AG08395 (cell line): Measurements from ENCODE around the gene LSAMP.
A peak's percentile ranks its signal among the peaks of the same experiment; 100 is the strongest.
"Not testable (repeated sequence)": the region's sequence is repeated elsewhere in the genome, so short reads cannot be mapped to it uniquely, and the experiment has no call there.

Experiments used
- DNase-seq: peaks from one replicate; pipeline ENCODE4 v3.0.0; 2012; ENCODE audit warnings: mixed read lengths, low spot score

LSAMP gene

GRCh38 chr3:116103868-116104530, 341.3 kb downstream of the LSAMP start:
- DNase-seq = no peak

DNA sequence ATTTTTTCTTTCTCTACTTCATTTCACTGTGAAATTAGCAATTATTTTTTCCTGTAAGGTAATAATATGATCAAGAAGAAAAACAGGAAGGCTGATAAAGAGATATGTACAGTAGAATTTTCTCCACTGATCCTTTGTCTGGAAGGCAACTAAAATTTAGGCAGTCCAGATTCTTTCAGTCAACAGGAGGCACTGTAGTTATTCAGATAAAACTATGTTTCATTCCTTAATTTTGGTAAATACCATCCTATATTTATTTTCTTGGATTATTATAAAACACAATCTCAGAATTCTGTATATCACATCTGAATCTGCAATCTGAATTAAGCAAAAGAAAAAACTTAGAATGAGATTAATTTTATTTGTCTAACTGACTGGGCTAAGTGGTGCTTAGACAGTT, 343.2 kb downstream of the LSAMP start:
- no peak for DNase-seq

DNA sequence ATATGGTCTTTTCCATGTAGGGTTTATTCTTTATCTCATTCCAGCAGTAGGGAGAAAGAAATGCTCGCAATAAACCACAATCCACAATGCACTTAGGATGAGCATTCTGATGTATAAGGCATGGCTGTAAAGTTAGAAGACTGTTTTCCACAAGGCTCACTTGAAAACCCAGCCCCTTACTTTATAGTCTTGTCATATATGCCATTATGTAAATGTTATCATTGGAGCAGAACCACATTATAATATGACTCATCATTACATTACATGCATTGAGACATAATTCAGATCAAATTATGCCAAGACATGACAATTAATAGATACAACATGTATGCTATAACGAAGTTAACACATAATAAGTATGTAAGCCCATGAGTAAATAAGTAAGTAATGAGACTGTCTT, 348.1 kb downstream of the LSAMP start:
- DNase-seq = no peak

DNA sequence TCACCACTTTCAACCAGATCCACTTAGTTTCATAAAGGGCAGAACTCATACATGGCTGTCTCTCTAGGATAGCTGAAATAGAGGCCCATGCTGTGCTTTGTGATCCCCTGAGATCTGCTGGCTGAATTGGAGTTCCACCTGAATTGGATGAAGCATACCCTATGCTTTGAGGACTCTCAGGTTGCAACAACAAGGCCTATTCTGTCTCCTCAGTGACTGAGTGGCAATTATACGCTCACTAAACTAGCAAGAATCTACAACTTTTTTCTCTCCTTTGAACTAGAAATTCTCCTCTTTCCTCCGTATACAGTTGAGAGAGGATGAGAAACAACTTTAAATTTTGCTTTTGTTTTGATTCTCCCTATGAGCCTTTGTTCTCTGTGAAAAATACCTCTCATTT, 348.7 kb downstream of the LSAMP start:
- DNase-seq = no peak

- DNase-seq = no peak
Observed at GRCh38 chr3:116093374-116093773, 351.9 kb downstream of the LSAMP start.

DNA sequence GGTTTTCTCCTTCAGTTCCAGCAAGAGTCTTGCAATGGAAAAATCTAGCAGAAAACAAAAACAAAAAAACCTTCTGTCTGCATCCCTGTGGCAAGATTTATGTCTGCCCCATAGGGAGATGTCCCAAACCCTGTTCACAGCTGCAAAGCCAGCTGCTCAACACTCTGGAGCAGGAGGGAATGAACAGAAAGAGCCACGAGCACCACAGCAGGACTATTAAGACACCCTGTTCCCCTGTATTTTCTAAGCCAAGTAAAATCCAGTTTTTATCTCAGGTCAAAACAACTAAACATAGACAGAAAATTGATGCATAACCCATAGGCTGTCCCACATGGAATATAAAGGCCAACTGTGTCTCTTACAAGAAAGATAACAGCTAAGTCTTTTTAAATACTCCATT, 357.9 kb downstream of the LSAMP start:
- no peak for DNase-seq

DNA sequence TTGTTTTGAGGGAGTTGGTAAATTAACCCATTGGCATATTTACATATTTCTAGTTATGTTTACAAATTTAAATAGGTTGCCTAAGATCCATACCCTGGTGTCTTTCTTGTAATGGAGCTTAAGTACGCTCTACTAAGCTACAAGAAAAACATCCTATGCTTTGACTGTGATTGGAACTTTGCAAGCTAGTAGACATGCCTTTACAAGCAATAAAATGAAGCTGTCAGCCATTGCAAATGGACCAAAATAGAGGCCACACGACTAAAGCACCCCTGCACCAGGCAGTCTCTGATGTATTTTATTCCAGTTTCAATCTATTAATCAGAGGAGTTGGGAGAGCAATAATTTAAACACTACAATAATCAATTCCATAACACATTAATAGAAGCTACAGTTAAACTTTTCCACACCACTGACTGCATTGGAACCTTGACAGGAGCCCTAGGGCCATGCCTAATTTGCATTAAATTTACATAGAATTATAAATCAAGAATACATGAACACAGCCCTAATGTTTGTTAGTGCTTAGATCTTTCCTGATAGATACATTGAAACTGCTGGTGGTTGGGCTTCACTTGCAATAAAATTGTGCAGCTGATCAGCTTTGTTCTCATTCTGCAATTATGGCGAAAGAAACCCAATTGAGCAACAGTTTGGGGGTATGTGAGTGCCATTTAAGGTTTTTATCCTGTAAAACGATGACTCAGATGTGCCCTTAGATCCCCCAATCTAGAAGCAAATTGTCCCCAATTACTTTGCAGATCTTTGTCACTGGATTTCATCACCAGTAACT, 360.1 kb downstream of the LSAMP start:
- no peak for DNase-seq

DNA sequence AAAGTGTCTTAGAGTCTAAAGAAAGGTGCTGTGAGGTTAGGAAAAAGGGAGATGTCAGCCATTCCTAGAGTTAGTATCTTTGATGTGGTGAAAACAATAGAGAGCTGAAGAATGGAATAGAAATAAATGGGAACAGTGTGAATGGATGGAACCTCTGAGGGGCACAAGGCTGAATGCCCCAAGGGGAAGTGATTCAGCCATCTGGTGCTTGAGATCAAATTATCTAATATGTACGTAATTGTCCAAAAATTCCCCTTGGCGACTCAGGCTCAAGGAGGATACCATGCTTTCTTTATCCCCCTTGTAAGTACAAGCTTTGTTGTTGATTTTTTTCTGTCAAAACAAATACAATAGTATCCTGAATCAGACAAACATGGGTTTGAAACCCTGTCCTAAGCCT, 361.6 kb downstream of the LSAMP start:
- no peak for DNase-seq

GRCh38 chr3:116078561-116078960, 366.7 kb downstream of the LSAMP start:
- DNase-seq = no peak

DNA sequence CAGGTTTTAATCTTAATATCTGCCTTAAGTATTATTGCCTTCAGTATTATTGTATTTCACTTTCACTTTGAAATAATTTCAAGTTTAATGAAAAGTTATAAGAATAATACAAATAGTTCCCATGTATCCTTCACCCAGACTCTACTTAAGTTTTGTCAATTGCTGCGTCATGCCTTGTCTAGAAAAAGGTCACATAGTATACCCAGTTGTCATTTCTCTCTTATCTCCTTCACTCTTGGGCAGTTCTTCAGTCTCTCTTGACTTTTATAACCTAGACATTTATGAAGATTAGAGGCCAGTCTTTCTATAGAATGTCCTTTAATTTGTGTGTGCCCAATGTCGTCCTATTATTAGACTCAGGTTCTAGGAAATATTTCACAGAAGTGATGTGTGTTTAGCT, 367.7 kb downstream of the LSAMP start:
- no peak for DNase-seq

GRCh38 chr3:116077059-116077458, 368.2 kb downstream of the LSAMP start:
- no peak for DNase-seq

DNA sequence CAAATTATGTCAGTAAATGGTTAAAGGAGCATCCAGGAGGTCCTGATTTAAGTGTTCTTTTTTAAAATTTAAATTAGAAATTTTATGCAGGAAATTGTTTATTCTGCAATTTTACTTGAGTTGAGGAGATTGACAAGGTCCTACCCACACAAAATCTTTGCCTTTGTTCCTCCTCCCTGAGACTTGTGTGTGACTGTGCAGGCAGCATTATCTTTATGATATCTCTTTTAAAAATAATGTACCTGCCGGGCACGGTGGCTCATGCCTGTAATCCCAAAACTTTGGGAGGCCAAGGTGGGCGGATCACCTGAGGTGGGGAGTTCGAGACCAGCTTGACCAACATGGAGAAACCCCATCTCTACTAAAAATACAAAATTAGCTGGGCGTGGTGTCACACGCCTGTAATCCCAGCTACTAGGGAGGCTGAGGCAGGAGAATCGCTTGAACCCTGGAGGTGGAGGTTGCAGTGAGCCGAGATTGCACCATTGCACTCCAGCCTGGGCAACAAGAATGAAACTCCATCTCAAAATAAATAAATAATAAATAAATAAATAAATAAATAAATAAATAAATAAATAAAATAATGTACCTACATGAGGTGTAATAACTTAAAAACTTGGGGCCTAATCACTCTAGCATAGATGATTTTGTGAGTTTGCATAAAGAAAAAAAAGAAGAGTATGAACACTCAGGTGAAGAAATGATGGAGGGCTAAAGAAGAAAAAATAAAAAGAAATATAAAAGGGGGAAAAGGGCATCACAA, 374.6 kb downstream of the LSAMP start:
- DNase-seq = not testable (repeated sequence)

- no peak for DNase-seq
Observed at GRCh38 chr3:116070061-116070460, 375.2 kb downstream of the LSAMP start.

GRCh38 chr3:116069024-116069423, 376.3 kb downstream of the LSAMP start:
- DNase-seq = no peak

DNA sequence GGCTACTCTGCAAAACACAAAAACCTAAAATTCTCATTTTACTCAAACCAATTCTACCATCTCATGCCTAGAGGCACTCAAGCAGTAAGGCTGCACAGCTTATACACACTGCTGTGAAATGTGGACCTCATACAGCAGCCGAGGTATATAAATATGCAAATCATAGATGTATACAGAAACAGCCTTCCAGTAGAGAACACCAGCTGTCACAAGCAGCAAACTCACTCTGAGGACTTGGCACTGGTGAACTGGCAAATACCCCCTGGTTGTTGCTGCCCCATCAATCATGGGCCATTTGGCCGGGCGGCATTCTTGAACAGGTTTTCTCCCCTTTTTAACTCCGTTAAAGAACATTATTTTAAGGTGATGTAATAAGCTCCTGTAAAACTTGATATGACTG, 378.0 kb downstream of the LSAMP start:
- no peak for DNase-seq

- DNase-seq = no peak
Observed at GRCh38 chr3:116065501-116065900, 379.8 kb downstream of the LSAMP start.

DNA sequence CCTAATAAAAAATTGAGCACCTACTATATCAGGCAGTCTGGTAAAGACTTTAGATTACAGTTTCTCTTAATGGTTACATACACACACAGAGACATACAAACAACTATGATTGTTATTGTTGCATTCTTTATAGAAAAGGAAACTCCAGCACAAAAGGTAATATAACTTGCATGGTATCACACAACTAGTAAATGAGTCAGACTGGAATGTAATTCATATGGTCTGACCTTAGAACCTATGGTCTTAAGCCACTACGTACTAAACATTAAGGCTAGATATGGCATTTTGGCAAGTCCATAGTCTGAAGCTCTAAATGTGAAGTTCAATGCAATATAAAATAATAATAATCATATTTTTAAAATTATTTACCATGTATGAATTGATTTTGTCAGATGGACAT, 380.6 kb downstream of the LSAMP start:
- no peak for DNase-seq

DNA sequence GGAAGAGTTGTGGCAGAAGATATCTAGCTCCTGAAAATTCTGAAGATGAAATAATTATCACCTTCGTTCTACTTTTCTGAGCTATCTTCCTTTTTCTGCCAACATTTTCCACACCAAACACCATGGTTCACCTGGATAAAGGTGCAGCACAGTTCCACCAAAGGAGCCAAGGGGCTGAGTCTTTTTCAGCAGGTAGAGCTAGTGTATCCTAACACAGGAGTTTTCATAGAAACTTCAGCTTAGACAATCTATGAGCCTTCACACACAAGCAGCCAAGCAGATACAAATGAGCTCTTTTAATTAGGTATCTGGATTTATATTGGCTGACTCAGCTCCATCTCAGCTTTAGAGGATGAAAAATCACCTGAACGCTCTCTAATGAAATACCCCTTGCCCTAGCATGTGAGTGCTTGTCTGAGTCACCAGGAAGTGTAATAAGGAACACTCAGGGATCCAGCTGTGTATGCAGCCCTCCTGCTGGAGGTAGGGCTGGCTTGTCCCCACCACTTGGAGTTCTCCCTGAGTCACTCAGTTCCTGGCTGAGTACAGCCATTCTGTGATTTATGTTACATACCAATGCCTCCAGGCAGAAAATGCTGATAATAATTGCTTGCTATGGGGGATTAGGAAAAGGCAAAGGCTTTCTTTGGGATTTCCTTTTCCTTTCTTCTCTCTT, 385.7 kb downstream of the LSAMP start:
- DNase-seq = peak; percentile 92

- DNase-seq = no peak
Observed at GRCh38 chr3:116058844-116059243, 386.4 kb downstream of the LSAMP start.

DNA sequence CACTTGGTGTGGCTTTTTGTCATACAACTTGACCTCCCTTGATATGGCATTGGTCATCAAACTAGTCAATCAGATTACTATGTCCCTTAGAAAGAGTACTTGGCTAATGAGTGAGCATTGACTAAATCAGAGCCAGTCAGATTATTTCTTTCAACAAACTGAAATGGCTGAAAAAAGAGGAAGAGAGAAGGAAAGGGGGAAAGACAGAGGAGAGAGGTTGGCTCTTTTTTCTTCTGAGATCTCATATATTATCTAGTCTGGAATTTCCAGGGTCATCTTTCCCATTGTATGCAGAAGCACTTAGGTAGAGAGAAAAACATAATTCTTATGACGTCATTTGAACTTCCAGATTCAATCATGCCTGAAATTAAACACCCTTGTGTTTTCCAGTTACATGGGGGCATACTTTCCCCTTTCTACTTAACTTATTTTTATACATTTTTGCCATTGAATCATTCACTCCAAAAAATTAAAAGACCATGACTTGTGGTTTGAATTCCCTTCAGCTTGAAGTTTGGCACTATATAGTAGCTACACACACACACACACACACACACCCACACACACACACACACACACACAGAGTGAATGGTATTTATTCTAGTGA, 387.8 kb downstream of the LSAMP start:
- DNase-seq = no peak

DNA sequence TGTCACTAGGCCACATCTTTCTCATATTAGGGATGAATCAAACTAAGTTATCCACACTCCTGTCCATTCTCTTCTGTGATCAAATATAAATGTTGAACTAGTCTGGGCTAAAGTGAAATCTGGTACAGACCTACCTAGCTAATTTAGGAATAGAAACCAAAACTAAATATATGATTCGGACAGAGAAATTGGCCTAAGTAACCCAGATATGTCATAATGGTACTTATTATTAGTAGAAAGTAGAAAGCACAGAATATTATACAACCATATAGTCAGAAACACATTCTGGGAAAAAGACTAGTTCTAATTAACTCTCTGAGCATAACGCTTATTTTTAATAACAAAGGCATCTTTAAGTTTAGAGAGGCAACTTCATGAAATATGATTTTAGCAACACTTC, 389.0 kb downstream of the LSAMP start:
- DNase-seq = no peak

DNA sequence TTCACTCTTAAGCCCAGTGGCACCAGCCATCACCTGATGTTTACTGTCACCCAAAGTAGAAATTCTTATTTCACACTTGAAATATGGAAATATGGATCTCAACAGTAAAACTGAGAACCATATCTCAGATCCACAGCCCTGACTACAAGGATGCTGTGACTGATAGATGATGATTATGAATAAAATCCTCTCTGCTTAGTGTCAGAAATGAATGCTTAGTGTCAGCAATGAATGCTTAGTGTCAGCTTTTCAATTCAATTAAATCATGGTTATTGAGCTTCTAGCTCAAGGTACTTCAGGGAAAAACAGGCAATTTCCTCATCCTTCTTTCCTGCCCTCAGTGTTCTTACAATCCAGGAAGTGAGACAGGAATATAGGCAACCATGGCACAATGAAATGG, 392.3 kb downstream of the LSAMP start:
- DNase-seq = no peak
